HG03571 (cell line): ENCODE measurements around the gene XIRP1.
A peak's percentile ranks its signal among the peaks of the same experiment; 100 is the strongest.

Experiments
- ATAC-seq: cut with Tn5 transposase; IDR thresholded peaks from one replicate; pipeline ENCODE4 v1.9.1; 2021; ENCODE audit not compliant: unreplicated experiment

XIRP1 gene

DNA sequence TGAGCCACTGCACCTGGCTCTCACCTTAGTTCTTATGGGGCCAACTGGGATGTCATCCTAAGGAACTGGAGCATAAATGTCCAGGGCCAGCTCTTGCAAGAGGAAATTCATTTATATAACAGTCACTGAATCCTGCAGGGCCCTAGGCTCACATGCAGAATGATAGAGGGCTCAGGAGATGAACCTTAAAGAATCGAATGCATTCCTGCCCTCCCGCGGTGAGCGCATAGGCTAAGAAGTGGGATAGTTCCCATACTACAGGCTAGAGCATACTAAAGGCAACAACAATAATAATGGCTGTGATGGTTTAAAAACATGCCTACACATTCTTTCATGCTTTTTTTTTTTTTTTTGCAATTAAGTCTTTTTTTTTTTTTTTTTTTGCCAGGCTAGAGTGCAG lies 21.9 kb downstream of the XIRP1 start:
- ATAC-seq = no peak

DNA sequence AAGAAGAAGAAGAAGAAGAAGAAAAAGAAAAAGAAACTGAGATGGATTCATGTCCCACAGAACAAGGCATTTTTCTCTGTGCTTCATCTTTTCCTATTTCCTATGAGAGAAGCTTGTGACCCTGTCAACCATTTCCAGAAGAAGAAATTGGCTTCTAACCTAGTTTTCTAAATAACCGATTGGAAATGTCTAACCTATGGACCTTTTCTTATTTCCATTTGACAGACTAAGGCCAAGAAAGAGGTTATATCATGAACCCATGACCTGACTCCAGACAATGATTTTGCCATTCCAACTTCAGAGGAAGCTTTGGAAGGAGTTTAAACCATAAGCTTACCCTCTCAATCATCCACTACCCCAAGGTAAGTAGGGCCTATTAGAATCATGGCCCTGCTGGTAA lies 22.7 kb downstream of the XIRP1 start:
- no peak for ATAC-seq

DNA sequence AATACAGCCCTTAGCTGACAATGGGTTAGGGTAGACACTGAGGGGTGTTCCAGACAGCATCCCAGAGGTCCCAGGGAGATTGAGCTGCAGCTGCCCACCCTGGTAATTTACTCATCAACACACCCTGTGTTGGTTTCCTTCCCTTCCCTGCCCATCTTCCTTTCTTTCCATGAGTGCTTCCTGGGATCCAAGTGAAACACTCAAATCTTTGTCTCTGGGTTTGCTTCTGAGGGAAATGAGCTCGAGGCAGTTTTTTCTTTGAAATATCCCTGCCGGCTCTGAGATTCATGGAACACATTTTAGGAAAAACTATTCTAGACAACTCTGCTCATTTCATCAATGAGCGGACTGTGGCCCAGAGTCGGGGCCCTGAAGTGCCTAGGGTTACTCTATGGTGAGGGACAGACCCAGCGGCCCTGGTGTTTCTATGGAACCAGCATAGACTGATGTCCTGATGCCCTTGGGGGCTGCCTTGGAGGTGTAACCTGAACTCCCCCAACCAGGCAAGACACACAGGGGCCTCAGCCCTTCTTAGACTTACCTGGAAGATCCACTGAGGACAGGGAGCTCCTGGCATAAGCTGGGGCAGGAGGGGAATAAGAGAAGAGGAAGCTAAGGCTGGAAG lies 24.1 kb downstream of the XIRP1 start:
- no peak for ATAC-seq

DNA sequence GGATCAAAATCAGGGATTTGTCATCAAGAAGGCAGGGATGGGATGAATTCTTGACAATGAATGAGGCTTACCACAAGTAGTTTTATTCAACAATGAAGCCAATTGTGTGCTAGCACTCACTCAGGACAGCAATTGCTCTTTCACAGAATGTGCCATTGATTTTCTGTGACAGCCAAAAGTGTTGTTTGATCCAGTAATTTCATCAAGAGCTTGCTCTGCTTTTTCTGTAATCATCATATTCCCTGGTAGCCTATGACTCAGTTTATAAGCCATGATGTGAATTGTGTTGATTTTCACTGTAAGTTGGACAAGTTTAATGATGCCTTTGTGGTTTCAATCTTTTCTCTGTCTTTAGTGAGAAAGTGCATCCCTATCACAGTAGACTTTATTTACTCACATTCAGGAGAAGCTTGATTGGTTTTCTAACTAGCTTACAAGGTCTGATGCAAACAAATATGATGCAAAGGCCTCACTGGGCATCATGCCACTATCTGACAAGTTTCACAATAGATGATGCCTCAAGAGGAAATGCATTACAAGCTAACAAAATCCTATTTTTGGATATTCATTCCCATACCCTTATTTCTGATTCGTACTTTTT lies 25.4 kb downstream of the XIRP1 start:
- no peak for ATAC-seq

DNA sequence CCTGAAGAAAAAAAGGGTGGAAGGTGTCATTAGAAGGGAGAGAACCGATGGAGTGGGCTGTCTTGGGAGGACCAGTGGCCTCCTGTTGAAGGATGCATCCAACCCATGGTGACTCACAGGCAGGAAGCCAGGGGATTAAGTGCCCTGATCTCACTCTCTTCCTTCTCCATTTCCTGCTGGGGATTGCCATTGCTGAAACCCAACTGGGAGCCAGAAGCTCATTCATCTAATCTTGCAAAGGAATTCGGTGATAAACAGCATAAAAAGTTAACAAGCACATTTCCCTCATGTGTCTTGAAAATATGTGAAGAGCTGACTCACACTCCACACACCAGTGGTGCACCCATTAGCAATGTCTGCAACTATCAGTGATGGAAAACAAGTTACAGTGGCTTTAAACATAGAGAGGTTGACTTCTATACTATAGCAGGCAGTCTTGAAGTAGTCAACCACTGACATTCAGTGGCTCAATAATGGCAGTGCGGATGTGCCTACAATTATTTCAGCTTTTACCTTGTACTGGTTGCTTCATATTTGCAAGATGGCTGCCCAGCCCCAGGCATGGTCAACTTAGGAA lies 26.2 kb downstream of the XIRP1 start:
- no peak for ATAC-seq

DNA sequence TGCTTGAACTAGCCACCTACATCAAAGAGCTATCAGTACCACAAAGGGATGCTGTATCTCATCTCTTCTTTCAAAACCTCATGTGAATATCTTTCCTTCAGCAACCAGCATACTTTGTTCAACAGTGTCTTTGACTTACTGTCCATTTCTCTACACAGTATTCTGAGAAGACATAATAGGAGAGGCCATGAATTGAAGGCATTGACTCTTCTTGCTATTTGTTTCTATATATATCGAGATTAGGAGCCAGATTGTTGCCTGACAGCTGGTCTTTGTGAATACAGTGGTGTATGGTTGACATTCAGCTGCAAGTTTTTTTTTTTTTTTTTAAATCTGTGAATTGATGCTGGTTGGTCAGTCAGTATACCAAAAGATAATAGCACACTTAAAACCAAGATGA lies 26.9 kb downstream of the XIRP1 start:
- ATAC-seq = no peak

DNA sequence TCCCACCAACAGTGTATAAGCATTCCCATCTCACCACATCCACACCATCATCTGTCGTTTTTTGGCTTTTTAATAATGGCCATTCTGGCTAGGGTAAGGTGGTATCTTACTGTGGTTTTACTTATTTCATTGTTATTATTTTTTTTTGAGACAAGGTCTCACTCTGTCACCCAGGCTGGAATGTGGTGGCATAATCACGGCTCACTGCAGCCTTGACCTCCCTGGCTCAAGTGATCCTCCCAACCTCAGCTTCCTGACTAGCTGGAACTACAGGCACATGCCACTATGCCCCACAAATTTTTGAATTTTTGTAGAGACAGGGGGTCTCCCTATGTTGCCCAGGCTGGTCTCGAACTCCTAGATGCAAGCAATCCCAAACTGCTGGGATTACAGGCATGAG lies 28.0 kb downstream of the XIRP1 start:
- ATAC-seq = no peak

DNA sequence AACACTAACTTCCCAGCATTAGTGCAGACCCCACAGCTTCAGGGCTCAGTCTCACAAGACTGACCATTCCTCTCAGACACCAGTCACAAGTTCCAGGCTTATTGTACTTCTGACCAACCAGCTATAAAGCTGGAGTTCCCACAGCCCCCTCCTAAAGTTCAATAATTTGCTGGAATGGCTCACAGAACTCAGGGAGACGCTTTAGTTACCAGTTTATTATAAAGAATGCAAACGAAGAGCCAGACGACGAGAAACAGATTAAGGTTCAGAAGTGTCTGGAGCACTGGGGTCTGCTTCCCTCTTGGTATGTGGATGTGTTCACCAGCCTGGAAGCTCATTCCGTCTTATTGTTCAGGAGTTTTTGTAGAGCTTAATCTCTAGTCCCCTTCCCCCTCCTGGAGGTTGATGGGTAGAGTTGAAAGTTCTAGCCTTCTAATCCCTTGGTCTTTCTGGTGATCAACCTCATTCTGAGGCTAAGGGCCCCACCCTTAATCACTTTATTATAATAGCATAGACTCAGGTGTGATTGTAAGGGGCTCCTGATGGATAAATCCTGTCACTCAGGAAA lies 34.2 kb downstream of the XIRP1 start:
- ATAC-seq = no peak

DNA sequence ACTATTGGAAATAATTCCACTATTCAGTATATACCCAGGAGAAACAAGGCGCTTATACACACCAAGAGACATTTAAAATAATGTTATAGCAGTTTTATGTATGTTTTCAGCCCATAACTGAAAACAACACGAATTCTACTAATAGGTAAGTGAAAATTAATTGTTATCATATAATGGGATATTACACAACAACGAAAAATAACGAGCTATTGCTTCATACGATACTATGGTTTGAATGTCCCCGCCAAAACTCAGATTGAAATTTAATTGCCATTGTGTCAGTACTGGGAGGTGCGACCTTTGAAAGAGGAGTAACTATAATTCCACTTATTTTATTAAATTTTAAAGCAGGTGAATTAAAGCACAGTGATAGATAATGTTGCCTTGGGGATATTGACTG lies 35.0 kb downstream of the XIRP1 start:
- ATAC-seq = no peak

DNA sequence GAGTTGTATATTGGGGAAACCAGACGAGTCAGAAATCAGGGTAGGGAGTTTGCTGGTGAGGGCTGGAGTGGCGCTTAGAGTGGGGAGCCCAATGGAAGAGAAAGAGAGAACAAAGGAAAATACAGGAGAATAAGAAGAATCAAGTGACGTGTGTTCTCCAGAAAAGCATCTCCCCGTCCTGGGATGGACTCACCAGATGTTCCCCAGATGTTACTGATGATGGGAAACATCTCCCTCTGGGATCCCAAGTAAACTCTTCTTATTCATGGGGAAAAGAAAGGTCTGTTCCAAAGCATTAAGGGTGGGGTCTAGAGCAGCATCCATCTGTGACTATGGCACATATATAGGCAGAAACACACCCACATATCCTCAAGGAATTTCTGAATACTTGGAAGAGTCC lies 36.0 kb downstream of the XIRP1 start:
- no peak for ATAC-seq

DNA sequence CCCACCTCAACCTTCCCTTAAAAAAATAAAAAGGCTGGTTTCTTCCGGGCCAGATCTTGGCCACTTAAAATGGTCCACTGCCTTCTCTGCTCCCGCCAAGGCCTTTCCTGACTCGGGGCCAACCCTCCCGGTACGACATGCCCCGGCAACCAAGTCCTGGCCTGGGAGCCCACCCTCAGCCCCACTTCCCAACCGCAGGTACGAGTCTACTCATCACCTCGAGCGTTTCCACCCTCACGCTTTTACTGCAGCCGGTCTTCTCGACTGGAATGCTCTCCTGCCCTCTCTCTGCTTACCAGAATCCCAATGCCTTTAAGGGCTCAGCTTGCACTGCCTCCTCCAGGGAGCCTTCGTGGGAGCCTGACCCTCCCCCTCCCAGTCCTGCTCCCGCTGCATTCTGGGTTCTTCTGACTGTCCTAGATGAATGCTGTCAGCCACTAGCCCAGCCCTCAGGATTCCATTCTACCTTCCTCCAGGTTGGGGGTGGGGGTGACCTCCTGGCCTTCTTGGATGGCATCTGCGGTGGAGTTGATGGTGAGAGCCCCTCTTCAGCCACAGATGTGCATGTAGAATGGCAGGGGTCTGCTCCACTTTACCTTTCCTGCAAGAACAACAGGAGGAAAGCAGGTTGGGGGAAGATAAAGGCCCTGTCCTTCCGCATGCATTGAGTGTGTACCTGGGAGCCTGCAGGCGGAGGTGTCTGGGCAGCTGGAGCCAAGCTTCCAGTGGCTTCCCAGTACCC lies 37.9 kb downstream of the XIRP1 start:
- no peak for ATAC-seq

DNA sequence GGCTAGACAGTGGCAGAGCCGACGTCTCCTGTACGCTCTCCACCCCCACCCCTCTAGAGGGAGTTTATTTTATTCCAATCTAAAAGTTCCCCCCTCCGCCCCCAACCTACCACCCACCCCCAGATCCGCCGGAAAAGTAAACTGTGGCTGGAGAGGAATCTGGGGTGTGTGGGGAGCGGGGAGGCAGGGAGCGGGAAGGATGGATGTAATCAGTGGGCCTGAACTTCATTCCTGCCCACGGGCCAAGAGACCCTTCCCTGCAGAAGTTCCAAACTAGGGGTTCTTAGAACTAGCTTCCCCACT lies 38.5 kb downstream of the XIRP1 start:
- no peak for ATAC-seq

DNA sequence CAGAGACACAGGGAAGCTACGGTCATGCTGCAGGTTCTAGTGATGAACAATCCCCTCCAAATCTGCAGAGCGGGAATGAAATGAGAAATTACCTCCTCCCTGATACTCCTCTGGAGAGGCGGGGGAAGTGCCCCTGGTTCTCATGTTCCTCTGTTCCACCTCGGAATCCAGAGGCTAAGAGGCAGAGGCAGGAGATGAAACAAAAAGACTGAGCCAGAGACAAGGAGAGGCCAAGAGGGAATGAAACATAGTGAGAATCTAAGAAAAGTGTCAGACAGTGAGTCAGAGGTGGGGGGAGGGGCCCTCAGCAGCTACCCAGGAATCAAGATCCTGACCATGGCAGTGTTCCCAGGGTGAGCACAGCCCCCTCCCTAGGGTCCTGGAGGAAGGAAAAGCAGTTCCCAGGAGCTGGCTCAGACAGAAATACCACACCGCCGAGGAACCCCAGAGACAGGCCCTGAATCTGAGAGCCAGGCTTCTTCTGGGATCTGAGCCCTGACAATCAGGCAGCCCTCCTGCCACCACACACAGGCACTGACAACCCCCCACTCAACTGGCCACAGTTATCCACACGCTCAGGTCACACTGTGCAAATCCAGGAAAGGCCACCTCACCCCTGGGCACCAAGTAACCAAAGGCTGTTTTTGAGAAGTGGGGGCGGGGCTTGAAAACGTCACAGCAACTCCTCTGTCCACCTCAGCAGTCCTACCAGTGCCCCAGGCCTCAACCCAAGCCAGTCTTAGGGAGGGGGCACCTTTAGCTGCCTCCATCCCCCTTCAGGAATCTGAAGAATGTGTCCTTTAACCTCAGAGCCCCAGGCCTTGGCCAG lies 41.4 kb downstream of the XIRP1 start:
- ATAC-seq = no peak

DNA sequence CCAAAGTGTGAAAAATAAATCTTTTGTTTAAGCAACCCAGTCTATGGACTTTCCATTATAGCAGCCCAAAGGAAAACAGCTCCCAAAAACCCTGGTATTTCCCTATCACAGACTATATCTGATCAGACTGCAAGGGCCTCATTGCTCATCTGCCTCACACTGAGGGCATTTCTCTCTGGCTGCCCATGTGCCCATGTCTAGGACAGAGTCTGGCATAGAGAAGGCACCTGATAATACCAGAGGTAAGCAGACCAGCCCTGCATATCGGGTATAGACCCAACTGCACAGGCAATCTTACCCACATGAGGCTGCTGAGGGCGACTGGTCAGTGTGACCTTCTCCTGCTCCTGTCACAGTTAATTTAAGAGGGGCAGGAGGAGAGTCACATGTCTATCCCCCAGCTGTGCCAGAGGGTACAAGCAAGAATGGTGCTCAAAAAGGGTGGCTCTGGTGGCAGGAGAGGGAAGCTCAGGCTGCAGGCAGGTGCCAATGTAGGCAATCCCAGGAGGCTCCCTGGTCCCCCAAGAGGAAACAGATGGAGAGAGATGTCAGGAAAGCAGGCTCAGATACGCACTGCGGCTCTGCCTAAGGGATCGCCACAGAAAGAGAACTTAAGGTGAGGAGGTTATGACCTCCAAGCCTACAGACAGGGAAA lies 42.1 kb downstream of the XIRP1 start:
- no peak for ATAC-seq

DNA sequence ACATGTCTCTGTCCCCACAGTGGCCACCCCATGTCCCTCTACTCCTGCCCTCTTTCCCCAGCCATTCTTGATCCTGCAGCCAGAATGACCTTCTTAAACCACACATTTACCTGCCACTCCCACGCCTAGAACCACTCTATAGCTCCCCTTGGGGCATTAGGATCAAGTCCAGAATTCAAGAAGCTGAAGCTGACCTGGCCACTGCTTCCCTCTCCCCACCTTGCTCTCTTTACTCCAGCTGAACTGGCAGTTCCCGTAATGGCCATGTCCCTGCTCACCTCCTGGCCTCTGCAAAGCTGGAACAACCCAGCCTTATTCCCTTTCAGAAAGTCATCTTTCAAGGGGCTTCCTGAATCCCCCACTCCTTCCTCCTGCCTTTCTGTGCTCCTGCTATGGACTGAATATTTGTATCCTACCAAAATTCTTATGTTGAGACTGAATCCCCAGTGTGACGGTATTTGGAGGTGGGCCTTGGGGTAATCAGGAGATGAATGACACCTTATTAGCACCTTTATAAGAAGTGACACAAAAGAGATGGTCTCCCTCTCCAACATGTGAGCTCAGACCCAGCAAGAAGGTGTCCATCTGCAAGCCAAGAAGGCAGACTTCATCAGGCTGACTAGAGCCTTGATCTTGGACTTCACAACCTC lies 42.8 kb downstream of the XIRP1 start:
- no peak for ATAC-seq

DNA sequence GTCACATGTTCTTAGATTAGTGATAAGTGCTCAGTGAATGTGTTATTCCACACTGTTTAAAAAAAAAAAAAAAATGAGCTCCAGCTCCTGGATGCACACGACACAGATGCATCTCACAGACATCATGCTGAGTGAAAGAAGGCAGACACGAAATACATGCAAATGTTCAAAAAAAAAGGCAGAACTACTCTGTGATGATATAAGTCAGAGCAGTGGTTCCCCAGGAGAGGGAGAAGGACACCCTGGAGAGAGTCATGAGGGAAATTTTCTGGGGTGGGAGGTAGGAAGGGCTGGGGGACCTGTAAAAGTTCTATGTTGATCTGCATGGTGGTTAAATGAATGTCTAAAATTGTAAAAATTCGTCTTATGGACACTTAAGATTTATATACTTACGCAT lies 43.3 kb downstream of the XIRP1 start:
- ATAC-seq = no peak

DNA sequence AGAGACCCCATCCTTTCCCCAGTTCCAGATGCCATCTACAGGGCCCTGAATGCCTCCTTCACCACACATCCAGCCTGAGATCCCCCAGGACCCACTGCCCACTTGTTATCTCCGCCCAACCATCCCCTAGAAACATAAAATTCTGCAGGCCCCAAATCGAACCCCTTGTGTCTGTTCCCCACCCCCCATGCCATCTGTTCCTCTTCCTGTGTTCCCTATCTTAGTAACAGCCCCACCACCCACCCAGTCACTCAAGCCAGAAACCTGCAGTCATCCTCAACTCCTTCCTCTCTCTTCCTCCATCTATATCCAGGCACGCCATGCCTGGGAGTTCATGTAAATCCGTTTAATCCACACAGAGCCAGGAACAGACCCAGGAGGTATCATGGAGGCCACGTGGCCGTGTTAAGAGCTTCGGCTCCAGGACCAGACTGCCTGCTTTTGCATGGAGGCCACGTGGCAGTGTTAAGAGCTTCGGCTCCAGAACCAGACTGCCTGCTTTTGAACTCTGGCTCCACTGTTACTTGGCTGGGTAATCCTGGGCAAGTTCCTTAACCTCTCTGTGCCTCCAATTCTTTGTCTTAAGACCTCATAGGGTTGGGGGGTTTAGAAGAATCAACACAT lies 43.8 kb downstream of the XIRP1 start:
- ATAC-seq = peak; percentile 1

DNA sequence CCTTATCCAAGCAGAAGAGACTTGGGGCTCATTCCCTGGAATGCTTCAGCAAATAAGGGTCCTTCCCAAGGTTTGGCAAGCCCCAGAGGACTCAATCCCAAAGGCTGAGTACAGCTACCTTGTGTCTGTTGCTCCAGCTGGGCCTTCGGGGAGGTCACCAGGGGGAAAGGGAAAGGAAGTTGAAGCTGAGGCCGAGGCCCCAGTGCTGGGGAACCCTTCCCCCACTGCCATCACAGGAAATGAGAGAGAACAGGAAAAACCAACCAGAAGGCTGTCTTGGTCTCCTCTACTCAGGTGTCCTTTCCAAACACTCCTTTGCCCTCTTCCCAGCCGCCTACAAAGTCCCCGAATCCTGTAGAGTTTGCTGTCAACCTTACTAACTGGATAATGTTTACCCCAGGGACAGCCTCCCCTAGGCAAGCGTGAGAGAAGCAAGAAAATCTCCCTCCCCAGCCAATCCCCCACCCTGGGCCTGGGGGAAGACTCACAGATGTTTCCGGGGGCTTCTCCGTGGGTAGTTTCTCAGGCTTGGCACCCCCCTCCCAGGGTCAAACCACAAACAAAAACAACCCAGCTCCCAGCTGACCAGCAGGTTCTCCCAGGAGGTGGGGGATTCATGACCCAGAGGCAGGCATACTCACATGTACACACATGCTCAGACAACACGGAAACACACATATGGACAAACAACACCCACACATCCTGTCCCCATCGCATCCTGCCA lies 44.5 kb downstream of the XIRP1 start:
- peak; percentile 27 for ATAC-seq
